ENCODE measurements around the gene IPPK.

IPPK gene

DNA sequence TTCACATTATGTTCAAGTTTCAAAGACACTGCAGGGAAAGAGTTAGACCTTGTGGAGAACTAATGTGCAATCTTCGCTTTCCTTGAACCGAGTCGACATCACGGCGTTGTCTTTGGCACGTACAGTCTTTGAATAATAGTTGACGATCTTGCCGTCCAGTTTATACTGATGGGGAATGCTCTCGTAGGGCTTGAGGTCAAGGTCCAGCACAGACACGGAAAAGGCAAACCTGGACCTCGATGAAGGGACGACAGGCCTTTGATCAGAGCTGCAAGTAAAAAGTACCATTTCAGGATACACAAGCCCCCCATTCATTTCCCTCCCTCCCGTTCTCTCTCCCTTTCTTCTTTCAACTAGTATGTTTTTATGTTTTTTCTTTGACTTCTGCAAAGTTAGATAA, 54.1 kb downstream of the IPPK start:
- DNase-seq (ENCODE audit: low read depth in 2 of 2): no peak

- no peak for DNase-seq (ENCODE audit: low read depth in 2 of 2)
Observed at GRCh38 chr9:92614763-92615461, 55.0 kb downstream of the IPPK start.

GRCh38 chr9:92614123-92614510, 55.8 kb downstream of the IPPK start:
- no peak for DNase-seq (ENCODE audit: low read depth in 2 of 2)

DNA sequence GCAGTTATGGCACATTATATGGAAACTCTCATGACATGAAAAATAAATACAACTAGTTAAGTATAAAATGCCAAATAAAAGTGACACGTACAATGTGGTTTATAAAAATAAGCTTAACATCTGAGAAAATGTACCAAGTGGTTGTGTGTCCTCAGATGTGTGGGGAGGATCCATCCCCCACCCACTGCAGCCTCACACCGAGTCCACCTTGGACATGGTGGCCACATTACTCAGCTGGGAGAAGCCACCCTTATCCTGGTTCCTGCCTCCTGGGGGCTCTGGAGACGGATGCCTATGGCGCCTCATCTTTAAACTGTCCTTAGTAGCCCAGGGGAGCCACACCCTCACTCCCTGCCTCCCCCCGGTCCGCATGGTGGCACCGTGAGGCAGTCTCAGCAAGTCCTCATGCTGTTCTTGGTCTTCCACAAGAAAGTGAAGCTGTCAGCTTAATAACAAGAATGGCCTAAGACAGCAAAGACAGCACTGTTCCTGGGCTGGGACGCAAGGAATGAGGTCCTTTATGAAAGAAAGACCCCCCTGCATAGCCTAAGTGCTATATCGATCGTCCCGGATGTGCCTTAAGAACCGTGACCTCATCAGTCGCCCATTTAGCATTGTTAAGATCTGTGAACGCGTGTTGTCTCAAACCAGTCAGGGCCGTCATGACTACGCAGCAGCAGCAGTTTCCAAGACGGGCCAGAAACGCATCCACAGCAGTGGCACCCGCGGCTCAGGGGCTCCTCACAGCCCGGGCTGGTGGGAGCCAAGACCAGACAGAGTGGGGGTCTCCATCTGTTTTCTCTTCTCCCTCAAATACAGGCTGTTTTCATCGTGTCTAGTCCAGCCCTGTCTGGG, 56.4 kb downstream of the IPPK start:
- no peak for DNase-seq (ENCODE audit: low read depth in 2 of 2)

GRCh38 chr9:92612816-92613215, 57.1 kb downstream of the IPPK start:
- no peak for DNase-seq (ENCODE audit: low read depth in 2 of 2)

DNA sequence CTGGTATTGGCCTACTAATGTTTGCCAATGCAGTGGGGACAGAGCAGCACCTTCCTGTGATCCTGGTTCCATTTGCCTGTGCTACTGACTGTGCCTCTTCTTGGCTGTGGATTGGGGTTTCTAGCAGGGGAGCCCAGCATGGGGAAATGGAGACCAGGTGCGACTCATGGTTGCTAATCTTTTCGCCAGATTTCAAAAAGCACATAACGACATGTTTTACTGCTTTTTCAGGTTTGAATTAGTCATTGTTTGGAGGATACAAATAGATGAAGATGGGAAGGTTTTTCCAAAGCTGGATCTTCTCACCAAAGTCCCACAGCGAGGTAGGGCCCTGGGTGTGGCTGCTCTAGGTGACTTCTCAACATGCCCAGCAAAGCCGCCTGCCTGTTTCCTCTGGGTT, 57.6 kb downstream of the IPPK start:
- DNase-seq (ENCODE audit: low read depth in 2 of 2): no peak

- no peak for DNase-seq (ENCODE audit: low read depth in 2 of 2)
Observed at GRCh38 chr9:92611621-92612285, 58.2 kb downstream of the IPPK start.

DNA sequence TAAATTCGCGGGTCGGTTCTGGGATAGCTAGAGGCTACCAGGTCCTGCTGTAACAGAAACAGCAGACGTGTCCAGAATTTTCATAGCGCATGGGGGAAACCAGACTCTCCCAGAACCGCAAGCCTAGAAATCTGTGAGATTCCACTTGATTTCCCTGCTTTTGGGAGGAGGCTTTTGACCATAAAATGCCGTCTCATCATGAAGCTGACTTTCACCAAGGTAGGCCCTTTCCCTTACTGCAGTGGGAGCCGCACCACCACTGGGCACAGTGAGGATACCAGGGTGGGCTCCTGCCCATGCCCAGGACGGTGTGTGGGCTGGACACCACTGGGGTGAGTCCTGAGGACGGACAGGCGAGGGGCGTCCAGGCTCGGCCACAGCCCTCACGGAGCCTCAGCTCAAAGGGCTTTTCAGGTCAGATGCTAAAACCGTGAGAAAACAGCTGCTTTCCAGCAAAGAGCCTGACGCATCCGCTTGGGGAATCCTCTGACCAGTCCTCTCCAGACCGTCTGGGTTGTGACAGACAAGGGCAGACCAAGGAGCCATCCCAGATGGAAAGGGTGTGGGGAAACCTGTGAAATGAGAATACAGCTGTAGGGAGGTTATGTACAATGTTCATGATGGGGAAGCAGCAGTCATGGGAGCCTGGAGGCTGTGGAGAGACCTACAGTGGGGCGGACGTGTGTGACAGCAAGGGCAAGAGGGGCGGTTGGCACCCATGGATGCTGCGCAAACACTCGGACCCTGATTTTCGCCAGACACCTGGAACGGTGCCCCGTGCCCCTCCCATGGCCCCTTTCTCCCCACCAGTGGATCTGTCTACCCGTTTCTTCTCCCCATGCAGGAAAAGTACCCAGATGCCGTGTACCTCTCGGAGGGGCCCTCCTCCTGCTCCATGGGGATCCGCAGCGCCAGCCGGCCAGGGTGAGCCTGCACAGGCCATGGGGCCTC, 59.2 kb downstream of the IPPK start:
- no peak for DNase-seq (ENCODE audit: low read depth in 2 of 2)

DNA sequence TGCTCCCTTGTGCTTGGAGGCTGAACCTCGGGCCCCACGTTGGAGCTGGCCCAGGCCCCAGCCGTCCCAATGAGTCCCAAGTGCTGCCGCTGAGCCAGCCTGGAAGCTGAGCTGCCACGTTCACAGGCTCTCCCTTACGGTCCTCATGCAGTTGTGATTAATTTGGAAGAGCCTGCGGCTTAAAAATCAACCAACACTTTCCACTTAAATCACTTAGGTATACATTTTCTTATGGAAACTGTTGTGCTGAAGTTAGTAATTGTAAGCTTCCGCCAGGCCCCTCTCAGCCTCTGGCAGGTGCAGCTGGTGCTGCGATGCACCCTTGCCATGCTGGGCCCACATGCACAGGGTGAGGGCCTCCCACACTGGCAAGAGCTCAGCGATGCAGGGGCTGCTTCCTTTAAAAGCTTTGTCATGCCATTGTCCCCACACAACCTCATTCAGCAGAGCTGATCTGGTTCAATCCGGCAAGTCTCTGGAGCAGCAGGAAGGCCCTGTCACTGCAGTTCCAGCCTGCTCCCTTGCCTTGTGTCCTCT, 61.0 kb downstream of the IPPK start:
- DNase-seq (ENCODE audit: low read depth in 2 of 2): no peak

DNA sequence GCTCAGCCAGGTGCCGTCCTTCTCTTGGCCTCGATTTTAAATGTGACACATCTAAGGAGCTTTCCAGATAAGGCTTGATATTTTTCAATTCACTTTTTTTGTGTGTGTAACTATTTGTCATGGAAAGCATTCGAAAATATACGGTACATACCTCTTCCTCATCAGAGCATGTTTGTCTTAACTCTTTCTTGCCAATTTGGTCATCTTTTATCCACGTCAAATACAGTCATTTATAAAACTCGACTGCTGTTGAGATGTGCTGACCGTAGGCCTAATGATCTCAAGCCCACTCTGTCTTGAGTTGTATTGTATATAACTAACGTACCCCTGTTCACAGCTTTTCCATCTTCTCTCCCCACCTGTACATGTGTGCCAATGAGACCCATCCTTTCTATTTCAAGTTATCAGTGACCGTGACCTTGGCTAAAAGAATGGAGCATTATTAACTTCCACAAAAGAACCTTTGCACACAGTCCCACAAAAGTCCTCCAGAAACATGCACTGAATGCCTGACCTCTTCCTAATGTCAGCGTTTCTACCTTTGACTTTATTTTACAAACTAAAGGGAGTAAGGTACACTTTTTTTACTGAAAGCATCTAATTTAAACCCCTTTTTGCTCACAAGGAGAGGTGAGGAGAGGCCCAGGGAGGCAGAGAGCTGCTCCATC, 61.6 kb downstream of the IPPK start:
- DNase-seq (ENCODE audit: low read depth in 2 of 2): no peak

- peak; percentile 87 to 88 for DNase-seq (ENCODE audit: low read depth in 2 of 2)
Observed at GRCh38 chr9:92607773-92608172, 62.2 kb downstream of the IPPK start.

DNA sequence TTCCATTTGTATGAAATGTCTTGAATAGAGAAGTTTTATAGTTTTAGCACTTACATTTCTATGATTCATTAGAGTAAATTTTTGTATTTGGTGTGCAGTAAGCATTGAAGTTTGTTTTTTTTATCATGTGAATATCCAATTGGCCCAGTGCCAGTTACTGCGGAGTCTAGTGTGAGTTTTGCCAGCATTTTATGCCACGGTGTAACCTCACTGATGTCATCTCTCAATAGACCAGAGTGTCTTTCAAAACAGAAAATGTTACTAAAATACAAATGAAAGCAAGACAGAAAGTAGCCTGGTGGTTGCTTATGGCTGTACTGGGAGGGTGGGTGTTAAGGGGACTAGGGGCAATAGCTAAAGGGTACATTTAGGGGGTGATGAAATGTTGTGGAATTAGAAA, 62.8 kb downstream of the IPPK start:
- peak; percentile 42 to 49 for DNase-seq (ENCODE audit: low read depth in 2 of 2)

DNA sequence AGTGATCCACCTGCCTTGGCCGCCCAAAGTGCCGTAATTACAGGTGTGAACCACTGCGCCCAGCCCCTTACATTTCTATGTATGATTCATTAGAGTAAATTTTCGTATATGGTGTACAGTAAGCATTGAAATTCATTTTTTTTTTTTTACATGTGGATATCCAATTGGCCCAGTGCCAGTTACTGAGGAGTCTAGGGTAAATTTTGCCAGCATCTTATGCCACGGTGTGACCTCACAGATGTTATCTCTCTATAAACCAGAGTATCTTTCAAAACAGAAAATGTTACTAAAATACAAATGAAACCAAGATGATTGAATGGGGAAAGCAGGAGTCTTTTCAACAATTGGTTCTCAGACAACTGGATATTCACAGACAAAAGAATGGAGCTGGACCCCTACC, 64.7 kb downstream of the IPPK start:
- DNase-seq (ENCODE audit: low read depth in 2 of 2): no peak

DNA sequence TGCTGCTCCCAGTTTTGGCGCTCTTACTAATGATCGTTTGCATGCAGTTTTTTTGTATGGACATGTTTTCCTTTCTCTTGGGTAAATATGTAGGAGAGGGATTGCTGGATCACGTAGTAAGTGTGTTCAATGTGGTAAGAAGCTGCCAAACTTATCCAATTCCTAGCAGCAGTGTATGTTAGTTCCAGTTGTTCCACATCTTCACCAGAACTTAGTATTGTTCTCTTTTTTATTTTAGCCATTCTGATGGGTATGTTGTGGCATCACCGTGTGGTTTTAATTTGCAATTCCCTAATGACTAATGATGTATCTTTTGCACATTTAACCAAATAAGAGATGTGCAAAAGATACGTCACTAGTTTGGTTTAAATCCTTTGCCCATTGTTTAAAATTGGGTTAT, 65.9 kb downstream of the IPPK start:
- DNase-seq (ENCODE audit: low read depth in 2 of 2): no peak

- no peak for DNase-seq (ENCODE audit: low read depth in 2 of 2)
Observed at GRCh38 chr9:92603100-92603499, 66.8 kb downstream of the IPPK start.

- no peak for DNase-seq (ENCODE audit: low read depth in 2 of 2)
Observed at GRCh38 chr9:92602413-92602812, 67.5 kb downstream of the IPPK start.

DNA sequence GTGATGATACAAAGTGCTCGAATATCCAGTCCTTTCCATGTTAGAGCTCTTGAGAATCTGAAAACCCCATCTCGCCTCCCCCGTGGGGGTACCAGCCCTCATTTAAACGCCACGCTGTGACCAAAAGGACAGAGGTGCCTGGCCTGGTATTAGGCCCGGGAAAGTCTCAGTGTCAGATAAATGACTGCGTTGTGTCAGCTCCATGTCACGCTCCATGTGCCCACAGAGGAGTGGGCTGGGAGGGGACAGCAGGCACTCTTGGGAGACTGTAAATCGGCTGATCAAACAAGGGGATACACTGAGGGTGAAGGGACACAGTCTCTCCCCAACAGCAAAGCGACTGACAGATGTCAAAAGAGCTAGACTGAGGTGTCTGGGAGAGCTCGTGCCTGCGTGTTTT, 68.5 kb downstream of the IPPK start:
- no peak for DNase-seq (ENCODE audit: low read depth in 2 of 2)

DNA sequence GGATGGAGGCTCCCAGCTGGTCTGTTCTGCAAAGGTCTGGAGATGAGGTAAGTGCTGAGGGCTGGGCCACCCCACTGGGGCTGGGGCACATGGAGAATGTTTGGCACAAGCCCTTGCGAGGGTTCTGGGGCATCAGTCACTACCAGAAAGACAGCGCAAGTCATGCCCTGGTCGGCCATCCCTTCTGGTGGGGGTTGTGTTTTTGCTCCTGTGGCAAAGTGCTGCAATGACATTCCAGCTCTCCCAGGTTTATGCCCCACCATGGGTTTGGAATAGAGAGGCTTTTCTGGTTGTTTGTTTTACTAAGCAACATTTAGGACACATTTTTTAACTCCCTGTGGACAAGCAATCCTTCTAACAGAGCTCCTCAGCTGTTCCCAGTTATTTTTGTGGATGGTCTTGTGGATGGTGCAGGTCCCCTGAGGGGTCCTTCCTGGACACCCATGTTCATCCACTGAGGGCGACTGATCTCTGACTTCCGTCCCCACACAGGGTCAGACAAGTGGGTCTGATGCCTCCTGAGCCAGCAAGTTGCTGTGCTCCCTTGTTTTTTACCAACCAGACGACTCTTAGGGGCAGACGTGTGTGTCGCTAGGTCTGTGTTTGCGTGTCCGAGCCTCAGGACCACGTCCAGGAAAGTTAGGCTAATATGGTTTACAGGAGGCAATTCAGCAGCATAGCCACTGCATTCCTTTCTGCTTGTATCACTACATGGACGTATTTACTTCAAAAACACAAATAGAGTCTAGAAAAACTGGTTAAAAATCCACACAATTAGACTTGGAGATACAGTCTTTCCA, 69.3 kb downstream of the IPPK start:
- no peak for DNase-seq (ENCODE audit: low read depth in 2 of 2)

DNA sequence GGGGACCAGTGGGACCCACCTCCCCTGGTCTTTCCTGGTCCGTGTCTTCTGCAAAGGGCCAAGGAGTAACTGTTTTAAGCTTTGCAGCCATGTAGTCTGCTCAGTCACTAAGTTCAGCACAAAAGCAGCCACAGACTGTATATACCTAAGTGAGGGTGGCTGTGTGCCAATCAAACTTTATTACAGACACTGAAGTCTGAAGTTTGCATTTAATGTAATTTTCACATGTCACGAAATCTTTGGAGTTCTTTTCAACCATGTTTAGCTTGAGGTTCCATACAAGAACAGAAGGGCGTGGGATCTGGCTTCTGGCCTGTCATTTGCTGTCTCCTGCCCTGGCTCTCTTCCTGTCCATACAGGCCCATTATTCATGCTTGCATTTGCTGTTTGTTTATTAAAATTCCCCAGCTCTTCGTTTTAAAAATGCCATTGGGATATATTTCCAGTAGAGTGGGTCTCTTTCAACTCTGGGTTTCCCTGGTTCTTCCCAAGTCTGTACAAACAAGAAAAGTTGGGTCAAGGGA, 69.9 kb downstream of the IPPK start:
- DNase-seq (ENCODE audit: low read depth in 2 of 2): no peak

GRCh38 chr9:92598382-92598781, 71.5 kb downstream of the IPPK start:
- no peak for DNase-seq (ENCODE audit: low read depth in 2 of 2)
